Spleen (tissue), 11 donors: ENCODE measurements around the gene SOX5. TPM values are rescaled to one million over a fixed set of nuclear protein-coding genes. Genes with fewer than 3 reads are reported as not detected.

Source experiments
- DNase-seq: peaks from one replicate; pipeline ENCODE4 v3.0.0-alpha.2; 2020
- H3K27ac ChIP-seq, 8 donors: fragments of 200-600 bp; sonication (generic) in 7 of 8; 1 replicate in 4 of 8; 2 replicates in 4 of 8; pipeline versions ENCODE4 v1.5.0 to v1.8.0; 2016 to 2021; ENCODE audit warnings: inconsistent platforms in 4 of 8, mild to moderate bottlenecking in 4 of 8, moderate library complexity in 1 of 8
- H3K27me3 ChIP-seq, 7 donors: fragments of 200-600 bp; sonication (generic) in 6 of 7; replicated peaks in 1 of 7; 1 replicate in 4 of 7; 2 replicates in 3 of 7; pipeline versions ENCODE4 v1.5.0 to v1.8.0; 2016 to 2021; ENCODE audit warnings: inconsistent platforms in 3 of 7, mild to moderate bottlenecking in 1 of 7
- H3K36me3 ChIP-seq, 6 donors: fragments of 200-600 bp; sonication (generic) in 5 of 6; 1 replicate in 4 of 6; 2 replicates in 2 of 6; pipeline versions ENCODE4 v1.5.0 to v1.8.0; 2016 to 2021; ENCODE audit warnings: inconsistent platforms in 2 of 6
- H3K4me1 ChIP-seq, 6 donors: fragments of 200-600 bp; sonication (generic) in 5 of 6; 1 replicate in 3 of 6; 2 replicates in 3 of 6; pipeline versions ENCODE4 v1.5.0 to v1.8.0; 2016 to 2021; ENCODE audit warnings: inconsistent platforms in 3 of 6
- H3K4me3 ChIP-seq, 8 donors: fragments of 200-600 bp; sonication (generic) in 7 of 8; 1 replicate in 4 of 8; 2 replicates in 4 of 8; pipeline versions ENCODE4 v1.5.0 to v1.8.0; 2016 to 2021; ENCODE audit warnings: inconsistent platforms in 4 of 8, mild to moderate bottlenecking in 4 of 8, moderate library complexity in 2 of 8
- H3K9me3 ChIP-seq, 8 donors: fragments of 200-600 bp; sonication (generic) in 7 of 8; 1 replicate in 4 of 8; 2 replicates in 4 of 8; pipeline versions ENCODE4 v1.5.0 to v1.8.0; 2016 to 2021; ENCODE audit warnings: inconsistent platforms in 4 of 8
- CTCF ChIP-seq, 11 experiments: fragments of 200-600 bp in 7 of 11; fragments of 450-650 bp in 4 of 11; sonication (generic) in 4 of 11; IDR thresholded peaks in 8 of 11; conservative IDR thresholded peaks in 3 of 11; 1 replicate in 7 of 11; 2 replicates in 4 of 11; pipeline versions ENCODE4 v1.4.0 to v1.8.0; 2016 to 2021; ENCODE audit warnings: antibody characterized with exemption in 11 of 11, inconsistent platforms in 4 of 11, mild to moderate bottlenecking in 1 of 11
- POLR2A ChIP-seq, 3 donors: fragments of 450-650 bp; IDR thresholded peaks; one replicate each; pipeline ENCODE4 v1.5.1; 2017; ENCODE audit warnings: antibody characterized with exemption in 3 of 3, mild to moderate bottlenecking in 1 of 3
- POLR2AphosphoS5 ChIP-seq, 3 donors: sonication (generic); formaldehyde crosslinking; IDR thresholded peaks; one replicate each; pipeline ENCODE4 v1.5.1; 2017; ENCODE audit warnings: antibody characterized with exemption in 3 of 3
- WGBS, 5 donors: extraction: QIAGEN DNeasy Blood & Tissue Kit in 3 of 5; methylation state at CpG; one replicate each; pipeline versions ENCODE4 v1.1.5 to v1.1.7; 2013 to 2018; 5-methylcytosine and 5-hydroxymethylcytosine counted together
- intact Hi-C: fragments of 100-400 bp; cut with DNase I; formaldehyde crosslinking; loops from one replicate; pipeline ENCODE4 v1.15.0; 2023; ENCODE audit warnings: low total_unique reads
- polyA plus RNA-seq, 3 donors: library from polyadenylated mRNA; stranded (reverse); fragments of 200-250 nt; gene quantifications; one replicate each; pipeline ENCODE4 v1.2.1, GENCODE V29; 2013
- total RNA-seq, 7 donors: library from RNA; depleted of rRNA in 3 of 7; stranded (reverse); fragments of >200 nt in 3 of 7; fragmentation: NEBNext Ultra II Directional in 4 of 7; extraction: Animal tissue kit (Norgen Biotek cat#: 25700) in 4 of 7; gene quantifications; one replicate each; pipeline versions ENCODE4 v1.1.0 to v1.2.1, GENCODE V29; 2016 to 2021
- donor health status: healthy with polysubstance abuse.
- donor health status: DM: no; HTN: no; CAD: no; lungs with moderate emphysema.
- donor health status: DM: no; HTN: no; CAD: no.
- donor health status: Bipolar disorder and iron deficiency.
- donor health status: healthy.
- donor health status: DM: no; HTN: no; CAD: no.
- donor health status: DM: yes; HTN: yes; CAD: no.

SOX5 gene
- total and polyA plus RNA-seq, 10 donors: 0.20 to 21.3 (median 8.7) TPM

DNA sequence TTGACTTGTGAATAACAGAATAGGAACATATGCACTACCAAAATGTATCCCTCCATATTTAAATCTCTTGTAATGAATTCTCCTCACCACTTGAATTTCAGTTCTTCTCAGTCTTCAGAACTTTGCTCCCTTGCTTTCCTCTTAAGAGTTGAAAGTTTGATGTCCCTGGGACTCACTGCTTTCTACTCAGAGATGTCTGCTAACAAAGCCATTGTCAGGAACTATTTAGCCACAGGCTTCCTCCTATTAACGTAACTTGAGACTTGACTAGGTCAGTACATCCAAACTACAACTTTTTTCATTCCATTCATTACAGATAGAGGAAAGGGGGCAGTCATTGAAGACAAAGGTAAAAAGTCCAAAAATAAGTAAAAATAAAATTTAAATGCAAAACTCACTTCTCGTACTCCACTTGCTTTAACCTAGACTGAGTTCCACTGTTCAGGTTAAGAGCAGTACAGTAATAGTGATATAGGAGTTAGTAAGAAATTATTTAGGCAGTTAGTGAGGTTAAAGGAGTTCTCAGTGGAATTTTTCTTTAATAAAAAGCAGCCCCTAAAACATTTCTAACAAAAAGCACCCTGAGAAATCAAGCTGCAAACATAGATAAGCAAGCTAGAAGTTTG, 364.2 kb downstream of the SOX5 start:
- intact Hi-C loops: no loop called here
- Histone ChIP-seq H3K27ac (no peak overlapping the region), H3K4me3 (no peak overlapping the region), H3K27me3 (no peaks in the 10 kb centered on the region), H3K4me1 (no peaks in the 10 kb centered on the region), H3K36me3 (no peaks in the 10 kb centered on the region), H3K9me3 (no peaks in the 10 kb centered on the region)
- 80 to 92% (median 89%) methylated on average over 2 of the region's 2 CpGs for WGBS, 5 donors
- no peak for DNase-seq
- no peak for TF ChIP-seq CTCF (IDR thresholded peaks at IDR 0.05 in 8 of 11, conservative IDR thresholded peaks at IDR 0.05 in 3 of 11)

- Histone ChIP-seq H3K9me3 (no peaks in the 10 kb centered on the region), H3K27ac (no peak overlapping the region), H3K27me3 (no peaks in the 10 kb centered on the region), H3K4me3 (no peak overlapping the region), H3K4me1 (no peaks in the 10 kb centered on the region), H3K36me3 (no peaks in the 10 kb centered on the region)
- DNase-seq: no peak
- intact Hi-C loops: no loop called here
- 68 to 88% (median 77%) methylated on average over 3 of the region's 3 CpGs for WGBS, 5 donors
- TF ChIP-seq CTCF (IDR thresholded peaks at IDR 0.05 in 8 of 11, conservative IDR thresholded peaks at IDR 0.05 in 3 of 11): no peak
- no peak for TF ChIP-seq POLR2AphosphoS5 (IDR thresholded peaks at IDR 0.05)
- TF ChIP-seq POLR2A (IDR thresholded peaks at IDR 0.05): no peak
Measured at GRCh38 chr12:23581913-23582312, 367.6 kb downstream of the SOX5 start.

DNA sequence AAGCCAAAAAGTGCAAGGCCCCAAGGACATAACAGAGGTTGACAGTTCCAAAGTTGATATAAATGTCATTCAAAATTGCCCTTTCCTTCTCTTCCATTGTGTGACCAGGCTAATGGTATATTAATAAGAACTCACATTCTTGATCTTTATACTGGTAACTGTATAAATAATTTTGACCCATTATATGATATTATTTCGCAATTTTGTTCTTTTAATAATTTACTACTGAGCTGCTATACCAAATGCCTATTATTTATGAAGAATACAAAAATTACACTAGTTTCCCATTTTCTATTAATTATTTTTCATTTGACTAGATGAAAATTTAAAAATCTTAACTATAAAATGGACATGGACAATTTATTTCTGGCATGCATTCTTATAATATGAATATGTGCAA, 370.2 kb downstream of the SOX5 start:
- H3K4me1 ChIP-seq: no peaks in the 10 kb centered on the region
- WGBS, 5 donors: 70 to 88% (median 82%) methylated on average over 1 of the region's 1 CpG
- no peaks in the 10 kb centered on the region for H3K36me3 ChIP-seq
- no peak overlapping the region for H3K4me3 ChIP-seq
- intact Hi-C loops: no loop called here
- DNase-seq: no peak
- no peaks in the 10 kb centered on the region for H3K9me3 ChIP-seq
- TF ChIP-seq POLR2A (IDR thresholded peaks at IDR 0.05) (no peak), POLR2AphosphoS5 (IDR thresholded peaks at IDR 0.05) (no peak), CTCF (IDR thresholded peaks at IDR 0.05 in 8 of 11, conservative IDR thresholded peaks at IDR 0.05 in 3 of 11) (no peak)
- H3K27ac ChIP-seq: no peak overlapping the region
- no peaks in the 10 kb centered on the region for H3K27me3 ChIP-seq

GRCh38 chr12:23576372-23576771, 373.1 kb downstream of the SOX5 start:
- TF ChIP-seq POLR2AphosphoS5 (IDR thresholded peaks at IDR 0.05) (no peak), POLR2A (IDR thresholded peaks at IDR 0.05) (no peak), CTCF (IDR thresholded peaks at IDR 0.05 in 8 of 11, conservative IDR thresholded peaks at IDR 0.05 in 3 of 11) (no peak)
- H3K36me3 ChIP-seq: no peaks in the 10 kb centered on the region
- no peaks in the 10 kb centered on the region for H3K27me3 ChIP-seq
- WGBS, 5 donors: 65 to 82% (median 76%) methylated on average over 2 of the region's 2 CpGs
- DNase-seq: no peak
- H3K4me3 ChIP-seq: no peak overlapping the region
- no peak overlapping the region for H3K27ac ChIP-seq
- H3K4me1 ChIP-seq: no peaks in the 10 kb centered on the region
- intact Hi-C loops: no loop called here
- no peaks in the 10 kb centered on the region for H3K9me3 ChIP-seq
